SK-N-MC (cell line): ENCODE data around the gene LRRC37A3.
"Not testable (repeated sequence)": the region's sequence is repeated elsewhere in the genome, so short reads cannot be mapped to it uniquely, and the experiment has no call there.

ENCODE experiments used
- DNase-seq: peaks from one replicate; pipeline ENCODE4 v3.0.0-alpha.2; 2011; ENCODE audit warnings: low read depth, low spot score
- H3K27ac ChIP-seq: fragments of 200-600 bp; sonication (generic); 2 replicates; pipeline ENCODE4 v1.5.1; 2016; ENCODE audit warnings: mixed run types
- H3K36me3 ChIP-seq: fragments of 200-600 bp; sonication (generic); 2 replicates; pipeline ENCODE4 v1.6.1; 2017; ENCODE audit warnings: antibody characterized with exemption, low read length, mixed read lengths; ENCODE audit not compliant: insufficient read depth
- H3K4me3 ChIP-seq: fragments of 200-600 bp; sonication (generic); 2 replicates; pipeline ENCODE4 v1.5.1; 2016
- H3K9ac ChIP-seq: fragments of 200-600 bp; sonication (generic); 2 replicates; pipeline ENCODE4 v1.8.0; 2017; ENCODE audit warnings: mixed run types, mixed read lengths; ENCODE audit not compliant: insufficient read length
- H3K9me3 ChIP-seq: fragments of 200-600 bp; sonication (generic); 2 replicates; pipeline ENCODE4 v1.6.1; 2017; ENCODE audit warnings: low read depth, mild to moderate bottlenecking, antibody characterized with exemption, low read length, moderate library complexity, mixed read lengths
- EZH2 ChIP-seq: fragments of 200-600 bp; sonication (generic); IDR thresholded peaks from one replicate; pipeline ENCODE4 v1.6.1; 2017; ENCODE audit warnings: antibody characterized with exemption
- FOXP2 ChIP-seq: optimal IDR thresholded peaks from 2 replicates; pipeline ENCODE3; 2011; ENCODE audit warnings: mild to moderate bottlenecking, moderate library complexity; ENCODE audit not compliant: insufficient read depth; ENCODE audit errors: extremely low read length, control extremely low read depth
- POLR2AphosphoS5 ChIP-seq: IDR thresholded peaks from 2 replicates; pipeline ENCODE4 v1.6.1; 2012; ENCODE audit warnings: mild to moderate bottlenecking, low read depth, low read length, borderline replicate concordance

The LRRC37A3 gene

DNA sequence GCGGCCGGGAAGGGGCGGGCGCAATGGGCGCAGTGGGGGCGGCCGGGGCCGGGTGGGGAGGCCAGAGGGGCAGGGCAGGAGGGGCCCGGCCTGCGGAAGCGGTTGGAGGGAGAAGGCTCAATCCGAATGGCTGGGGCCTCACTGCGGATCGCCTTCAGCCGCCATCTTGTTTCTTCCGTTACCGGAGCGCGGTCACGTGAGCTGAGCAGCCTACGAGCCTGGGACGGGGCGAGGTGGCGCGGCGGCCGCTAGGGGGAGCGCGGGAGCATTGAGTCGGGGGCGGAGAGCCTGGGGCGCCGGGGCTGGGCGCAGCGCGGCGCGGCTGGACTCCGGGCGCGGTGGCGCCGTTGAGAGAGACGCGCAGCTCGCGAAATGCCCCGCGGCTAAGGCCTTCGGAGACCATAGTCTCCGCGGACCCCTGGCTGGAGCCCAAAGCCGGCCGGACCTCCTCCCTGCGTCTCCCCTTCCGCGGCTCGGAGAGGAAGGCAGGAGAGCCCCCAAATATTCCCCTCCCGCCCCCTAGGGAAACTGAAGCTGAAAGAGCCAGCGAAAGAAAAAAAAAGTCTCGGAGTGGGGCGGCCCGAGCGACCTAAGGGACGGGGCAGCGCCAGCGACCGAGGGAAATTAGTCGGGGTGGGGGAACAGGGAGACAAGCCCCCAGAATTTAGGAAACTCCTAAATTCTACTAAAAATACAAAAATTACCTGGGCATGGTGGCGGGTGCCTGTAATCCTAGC lies at the start of gene LRRC37A3:
Gene LRRC37A3, minus strand, starts transcription at position 190 of the 737 bp plus-strand sequence. CDS start 22,221 bp downstream, outside the sequence.
- H3K9ac ChIP-seq: peak within 1 kb of the TSS; percentile 90
- peak; percentile 74 for TF ChIP-seq POLR2AphosphoS5
- H3K27ac ChIP-seq: peak within 1 kb of the TSS; percentile 72; the same call in 1 of the 2 replicates
- DNase-seq: peak; percentile 57
- not testable (repeated sequence) for H3K36me3 ChIP-seq, H3K9me3 ChIP-seq
- H3K4me3 ChIP-seq: peak within 1 kb of the TSS; percentile 84

DNA sequence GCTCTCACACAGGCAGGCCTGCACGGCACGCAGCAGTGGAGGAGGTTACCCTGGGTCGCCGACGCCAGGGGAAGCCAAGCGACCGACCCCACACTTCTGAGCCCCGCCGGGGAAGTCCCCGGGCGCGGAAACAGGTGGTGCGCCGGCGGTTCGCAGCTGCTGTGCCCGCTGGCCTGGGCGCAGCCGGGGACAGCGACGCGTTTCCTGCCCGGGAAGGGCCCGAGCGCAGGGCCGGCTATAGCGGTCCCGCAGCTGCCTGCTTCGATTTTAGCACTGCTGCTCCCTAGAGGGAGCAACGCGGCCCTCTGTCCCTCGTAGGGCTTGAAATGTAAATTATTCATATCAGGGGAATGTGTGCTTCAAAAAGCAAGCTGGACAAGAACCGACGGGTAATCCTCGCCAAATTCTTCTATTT lies 46.6 kb upstream of the LRRC37A3 start:
- DNase-seq, H3K36me3 ChIP-seq, H3K4me3 ChIP-seq, H3K9me3 ChIP-seq, H3K9ac ChIP-seq, H3K27ac ChIP-seq: not testable (repeated sequence)

DNA sequence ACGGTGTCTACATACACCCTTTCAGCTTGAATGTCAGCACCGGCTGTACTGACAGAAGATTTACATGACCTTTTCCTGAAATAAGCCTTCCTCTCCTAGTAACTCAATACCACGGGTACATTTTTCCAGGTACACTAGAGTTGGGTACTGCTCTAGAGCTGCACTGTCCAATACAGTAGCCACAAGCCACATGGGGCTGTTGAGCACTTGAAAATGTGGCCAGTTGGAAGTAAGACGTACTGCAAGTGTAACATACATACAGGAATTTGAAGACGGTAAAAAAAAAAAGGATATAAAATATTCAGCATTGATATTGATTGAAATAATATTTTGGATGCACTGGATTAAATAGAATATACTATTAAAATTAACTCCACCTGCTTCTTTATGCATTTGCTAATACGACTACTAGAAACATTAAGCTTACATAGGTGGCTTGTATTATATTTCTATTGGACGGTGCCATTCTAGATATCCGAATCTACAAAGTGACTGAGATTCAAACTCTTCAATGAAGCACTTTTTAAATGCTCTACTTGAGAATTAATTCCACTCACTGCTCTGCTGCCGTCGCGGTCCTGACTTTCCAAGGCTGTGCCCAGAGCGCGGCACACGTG lies 46.1 kb upstream of the LRRC37A3 start:
- H3K9ac ChIP-seq, H3K27ac ChIP-seq, H3K9me3 ChIP-seq, H3K4me3 ChIP-seq, DNase-seq, H3K36me3 ChIP-seq: not testable (repeated sequence)

GRCh38 chr17:64964796-64965195 lies 45.5 kb upstream of the LRRC37A3 start:
- DNase-seq: no peak
- H3K36me3 ChIP-seq: no peaks in the 10 kb centered on the region
- H3K9ac ChIP-seq: no peak overlapping the region
- TF ChIP-seq EZH2 (no peak), POLR2AphosphoS5 (no peak), FOXP2 (no peak)
- H3K9me3 ChIP-seq: no peaks in the 10 kb centered on the region
- H3K4me3 ChIP-seq: no peak overlapping the region
- H3K27ac ChIP-seq: no peak overlapping the region

DNA sequence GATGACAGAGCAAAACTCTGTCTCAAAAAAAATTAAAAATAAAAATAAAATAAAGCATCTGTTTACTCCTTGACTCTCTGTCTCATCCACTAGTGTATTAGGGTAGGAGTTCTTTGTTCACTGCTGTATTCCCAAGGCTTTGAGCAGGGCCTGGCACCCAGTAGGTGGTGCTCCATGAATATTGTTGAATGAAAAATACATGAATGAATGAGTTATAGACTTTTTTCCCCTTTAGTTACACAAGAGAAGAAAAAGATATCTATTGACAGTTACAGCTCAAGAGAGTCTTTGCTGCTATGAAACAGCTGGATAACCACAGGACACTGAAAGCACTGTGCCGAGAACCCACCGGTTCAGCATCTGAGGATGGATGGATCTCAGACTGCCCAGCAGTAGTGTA lies 44.5 kb upstream of the LRRC37A3 start:
- not testable (repeated sequence) for H3K27ac ChIP-seq

DNA sequence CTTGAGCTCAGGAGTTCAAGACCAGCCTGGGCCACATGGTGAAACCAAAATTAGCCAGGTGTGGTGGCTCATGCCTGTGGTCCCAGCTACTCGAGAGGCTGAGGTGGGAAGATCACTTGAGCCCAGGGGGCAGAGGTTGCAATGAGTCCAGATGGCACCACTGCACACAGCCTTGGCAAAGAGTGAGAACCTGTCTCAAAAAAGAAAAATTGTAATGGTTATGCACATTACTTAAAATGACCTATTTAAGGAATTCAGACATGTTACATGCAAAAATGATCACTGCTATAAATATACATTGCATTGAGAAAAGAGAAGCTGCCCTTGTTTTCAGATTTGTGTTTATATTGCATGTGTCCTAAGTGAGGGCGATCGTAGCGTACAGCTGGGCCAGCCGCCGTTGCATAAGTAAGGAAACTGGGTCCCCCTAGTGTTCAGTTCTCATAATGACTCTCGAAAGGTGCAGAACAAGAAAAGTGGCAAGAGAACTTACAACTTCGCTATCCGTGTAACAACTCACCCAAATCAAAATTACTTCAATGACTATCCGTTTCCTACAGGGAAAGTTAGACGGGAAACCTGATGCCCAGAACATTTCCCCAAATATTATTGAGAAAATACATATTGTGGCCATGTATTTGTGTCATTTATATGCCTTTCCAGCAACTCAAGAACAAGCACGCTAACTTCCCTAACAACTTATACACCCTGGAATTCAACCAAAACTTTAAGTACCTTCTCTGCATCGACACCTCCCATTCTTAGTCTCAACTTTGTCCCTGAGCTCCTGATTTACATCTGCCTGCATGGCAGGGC lies 42.5 kb upstream of the LRRC37A3 start:
- peak; percentile 45 for DNase-seq
- peak overlapping the region; percentile 62 for H3K4me3 ChIP-seq
- H3K9ac ChIP-seq, H3K9me3 ChIP-seq, H3K36me3 ChIP-seq, H3K27ac ChIP-seq: not testable (repeated sequence)

More for the DNA sequence above, 44.5 kb upstream of the LRRC37A3 start:
- not testable (repeated sequence) for DNase-seq, H3K4me3 ChIP-seq, H3K36me3 ChIP-seq, H3K9ac ChIP-seq, H3K9me3 ChIP-seq

DNA sequence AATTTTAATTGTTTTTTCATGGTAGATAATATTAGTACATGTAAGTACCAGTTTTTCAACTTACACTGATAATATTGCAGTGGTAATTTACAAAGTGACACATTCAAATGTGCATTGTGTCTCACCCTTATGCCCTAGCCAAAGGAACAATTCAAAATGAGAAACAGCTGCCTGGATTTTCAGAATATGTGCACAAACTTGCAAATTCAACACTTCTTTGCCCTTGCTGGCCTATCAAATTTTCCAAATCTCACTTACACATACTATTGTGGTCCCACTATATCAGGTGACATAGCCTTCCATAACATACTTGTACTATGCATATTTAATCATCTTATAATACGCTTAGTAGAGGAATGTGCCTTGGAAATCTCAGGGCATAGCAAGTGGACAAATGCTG lies 32.6 kb upstream of the LRRC37A3 start:
- TF ChIP-seq POLR2AphosphoS5 (no peak), FOXP2 (no peak), EZH2 (no peak)
- Histone ChIP-seq H3K9me3 (no peaks in the 10 kb centered on the region), H3K4me3 (no peak overlapping the region), H3K36me3 (no peaks in the 10 kb centered on the region), H3K9ac (no peak overlapping the region), H3K27ac (no peak overlapping the region)
- no peak for DNase-seq

- H3K9me3 ChIP-seq: no peaks in the 10 kb centered on the region
- no peaks in the 10 kb centered on the region for H3K36me3 ChIP-seq
- TF ChIP-seq POLR2AphosphoS5 (no peak), FOXP2 (no peak), EZH2 (no peak)
- no peak for DNase-seq
- H3K4me3 ChIP-seq: no peak overlapping the region
- H3K9ac ChIP-seq: no peak overlapping the region
- H3K27ac ChIP-seq: no peak overlapping the region
Measured at GRCh38 chr17:64950871-64951270, 31.6 kb upstream of the LRRC37A3 start.

DNA sequence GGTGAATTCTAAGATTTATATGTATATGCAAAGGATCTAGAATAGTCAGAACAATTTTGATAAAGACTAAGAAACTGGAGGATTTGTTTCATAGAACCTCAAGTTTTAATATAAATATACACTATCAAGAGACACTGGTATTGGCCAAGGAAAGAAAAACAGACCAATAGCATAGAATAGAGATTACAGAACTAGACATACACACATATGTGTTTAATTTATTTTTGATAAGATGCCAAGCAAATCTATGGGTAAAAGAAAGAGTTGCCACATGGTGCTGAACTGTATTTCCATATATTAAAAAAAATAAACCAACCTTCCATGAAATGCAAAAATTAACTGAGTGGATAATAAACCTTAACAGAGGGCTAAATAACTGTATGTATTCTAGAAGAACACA lies 27.9 kb upstream of the LRRC37A3 start:
- DNase-seq: peak; percentile 68
- no peaks in the 10 kb centered on the region for H3K36me3 ChIP-seq
- no peaks in the 10 kb centered on the region for H3K9me3 ChIP-seq
- no peak overlapping the region for H3K9ac ChIP-seq
- H3K27ac ChIP-seq: peak overlapping the region; percentile 78; the same call in 1 of the 2 replicates
- TF ChIP-seq FOXP2: no peak
- TF ChIP-seq POLR2AphosphoS5: no peak
- no peak for TF ChIP-seq EZH2
- H3K4me3 ChIP-seq: no peak overlapping the region
